Measurements from ENCODE around the gene TMEM187. TPM values are rescaled to one million over a fixed set of nuclear protein-coding genes. Genes with fewer than 3 reads are reported as not detected.
"Not testable (repeated sequence)": the region's sequence is repeated elsewhere in the genome, so short reads cannot be mapped to it uniquely, and the experiment has no call there.

Gene TMEM187
- total RNA-seq, 1 donor from 2014 or later, result 10.6 TPM

DNA sequence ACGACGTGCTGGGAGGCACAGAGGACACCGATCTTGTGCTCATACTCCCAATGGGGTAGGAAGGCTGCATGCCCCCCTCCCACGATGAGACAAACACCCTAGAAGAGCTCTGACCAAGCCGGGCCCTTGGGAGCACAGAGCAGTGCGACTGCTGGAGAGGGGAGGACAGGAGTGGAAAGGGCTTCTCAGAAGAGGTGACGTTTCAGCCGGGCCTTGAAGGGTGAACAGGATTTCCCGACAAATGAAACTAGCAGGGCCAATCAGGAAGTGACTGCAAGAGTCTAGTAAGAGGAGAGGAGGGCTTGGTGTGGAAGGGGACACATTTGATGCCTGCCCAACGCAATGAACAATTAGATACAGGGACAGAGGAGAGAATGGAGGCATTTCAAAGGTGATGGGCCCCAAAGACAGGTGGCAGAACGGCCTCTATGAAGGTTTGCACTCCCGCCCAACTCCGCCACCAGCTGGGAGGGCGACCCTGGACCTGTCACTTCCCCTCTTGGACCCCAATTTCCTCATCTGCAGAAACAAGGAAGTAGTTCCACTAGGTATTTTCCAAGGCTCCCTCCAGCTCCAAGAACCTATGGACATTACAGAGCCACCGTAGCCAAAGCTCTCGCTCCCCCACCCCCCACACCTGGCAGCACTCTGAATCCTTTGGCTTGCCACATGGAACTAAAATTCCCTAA is 4.9 kb upstream of the TMEM187 start:
- DNase-seq (ENCODE audit: low spot score), result no peak
- intact Hi-C loops (cut with DNase I), result no loop called here

DNA sequence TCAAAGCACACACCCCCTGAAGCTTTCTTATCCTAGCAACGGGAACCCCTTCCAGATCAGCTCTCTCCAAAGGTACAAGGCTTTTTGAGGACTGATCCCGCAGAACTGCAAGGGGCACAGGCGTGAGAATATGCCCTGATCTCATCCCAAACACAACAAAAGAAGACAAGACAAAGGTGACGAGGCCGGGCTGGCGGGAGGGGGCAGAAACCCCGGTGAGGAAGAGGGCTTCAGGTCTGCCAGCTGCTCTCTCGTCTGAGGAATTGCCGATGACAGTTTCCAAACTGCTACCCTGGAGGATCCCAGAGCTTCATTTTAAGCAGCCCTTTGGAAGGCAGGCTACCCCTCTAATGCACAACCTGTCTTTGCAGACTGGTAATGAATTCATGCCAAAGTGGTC is 4.3 kb upstream of the TMEM187 start:
- DNase-seq (ENCODE audit: low spot score), result no peak
- intact Hi-C loops (cut with DNase I), result no loop called here

DNA sequence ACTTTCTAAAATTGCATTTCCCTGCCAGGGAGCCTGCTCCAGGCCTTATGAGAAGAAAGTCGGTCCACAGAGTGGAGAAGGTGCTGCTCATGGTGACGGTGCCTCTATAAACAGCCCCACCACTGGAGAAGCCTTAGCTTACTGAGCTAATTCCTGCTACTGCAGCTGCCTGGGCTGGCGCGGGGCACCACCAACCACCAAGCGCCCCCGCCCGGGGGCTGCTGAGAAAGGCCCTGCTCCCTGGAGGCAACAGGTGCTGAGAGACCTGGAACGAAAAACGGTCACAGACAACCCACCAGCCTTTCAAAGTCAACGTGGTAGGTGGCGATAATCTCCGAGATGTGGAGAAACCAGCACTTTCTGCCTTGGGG is 3.8 kb upstream of the TMEM187 start:
- intact Hi-C loops (cut with DNase I), result no loop called here
- no peak for DNase-seq (ENCODE audit: low spot score)

DNA sequence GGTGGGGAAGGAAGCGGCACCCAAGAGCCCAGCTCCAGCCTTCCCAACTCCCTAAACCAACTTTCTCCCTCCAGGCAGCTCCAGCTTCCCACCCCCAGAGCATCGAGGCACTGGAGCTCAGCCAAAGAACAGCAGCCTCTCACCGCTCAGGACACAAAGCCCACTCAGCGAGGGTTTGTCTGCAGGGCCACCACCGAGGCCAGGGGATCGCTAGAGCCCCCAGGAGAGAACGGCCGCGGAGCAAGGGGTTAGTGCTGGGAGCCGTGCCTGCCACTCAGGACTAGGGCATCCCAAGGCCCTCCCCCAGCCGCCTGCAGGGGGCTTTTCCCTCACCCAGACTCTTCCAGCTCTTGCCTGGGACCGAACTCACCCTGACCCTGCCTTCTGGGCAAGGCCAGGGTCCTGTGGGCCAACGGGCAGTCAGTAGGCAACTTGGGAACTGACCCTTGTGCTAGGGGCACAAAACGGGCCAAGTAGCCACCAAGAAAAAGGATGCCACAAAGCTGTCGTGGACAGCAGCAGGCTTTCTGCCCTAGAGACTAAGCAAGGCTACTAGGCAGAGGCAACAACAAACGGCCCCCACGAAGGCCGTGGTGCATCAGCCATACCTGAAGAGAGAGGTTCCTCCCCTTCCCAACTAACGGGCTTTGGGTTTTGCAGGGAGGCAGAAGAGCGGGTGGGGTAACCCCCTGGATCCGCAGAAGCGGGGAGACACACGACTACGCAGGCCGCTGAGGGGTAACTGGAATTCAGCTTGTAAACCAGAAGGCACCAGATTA is 3.2 kb upstream of the TMEM187 start:
- DNase-seq (ENCODE audit: low spot score), result no peak
- intact Hi-C loops (cut with DNase I), result no loop called here

DNA sequence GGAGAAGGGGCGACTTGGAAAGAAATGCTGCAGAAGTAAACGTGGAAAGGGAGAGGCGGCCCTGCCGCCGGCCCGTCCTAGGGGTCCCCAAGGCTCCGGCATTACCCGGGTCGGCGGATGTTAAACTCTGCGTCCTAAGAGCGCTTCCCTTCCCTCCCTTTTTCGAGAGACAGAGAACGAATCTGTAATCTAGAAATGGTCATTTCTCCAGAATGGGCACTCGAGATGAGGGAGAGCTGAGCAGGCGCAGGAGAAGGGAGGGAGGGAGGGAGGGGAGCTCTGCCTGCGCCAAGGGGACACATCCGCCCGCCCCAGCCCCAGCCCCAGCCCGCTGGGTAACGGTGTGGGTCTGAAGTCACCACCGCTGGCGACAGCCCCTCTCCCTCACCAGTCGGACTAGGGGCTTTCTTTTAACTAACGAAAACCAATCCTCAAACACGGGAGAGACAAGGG is 2.6 kb upstream of the TMEM187 start:
- no peak for DNase-seq (ENCODE audit: low spot score)
- intact Hi-C loops (cut with DNase I), result loop anchor here (2.0 to 10.0 kb wide), 2 partner anchors 35 to 405 kb away; partner anchors contain the start of genes EMD, FLNA and NAA10

DNA sequence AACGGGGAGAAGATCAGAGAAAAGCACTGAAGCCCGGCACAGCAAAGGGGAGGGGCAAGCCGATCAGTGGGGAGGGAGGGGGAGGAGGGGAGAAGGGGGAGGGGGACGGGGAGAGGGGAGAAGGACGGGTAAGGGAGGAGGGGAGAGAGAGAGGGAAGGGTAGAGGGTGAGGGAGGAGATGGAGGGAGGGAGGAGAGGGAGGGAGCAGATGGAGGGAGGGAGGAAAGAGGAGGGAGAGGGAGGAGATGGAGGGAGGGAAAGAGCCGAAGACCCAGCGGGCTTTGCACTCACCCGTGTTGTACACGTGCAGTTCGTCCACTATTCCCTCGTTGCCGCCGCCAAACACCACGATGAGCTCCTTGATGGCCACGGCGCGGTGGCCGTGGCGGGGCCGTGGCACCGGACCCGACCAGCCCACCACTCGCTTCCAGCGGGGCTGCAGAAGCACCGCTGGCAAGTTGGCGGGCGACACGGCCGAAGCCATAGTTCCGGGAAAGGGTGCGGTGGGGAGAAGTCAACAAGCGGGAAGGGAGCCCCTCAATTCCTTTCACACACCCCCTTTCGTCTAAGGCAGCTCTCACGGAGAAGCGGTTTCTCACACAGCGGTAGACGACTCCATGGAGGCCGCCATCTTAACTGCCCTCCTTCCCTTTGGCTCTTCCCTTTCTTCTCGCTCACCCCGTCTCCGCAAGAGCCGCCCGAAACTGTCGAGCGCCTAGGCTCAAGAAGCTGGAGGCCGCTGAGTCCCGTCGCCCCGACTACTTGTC is 2.0 kb upstream of the TMEM187 start:
- intact Hi-C loops (cut with DNase I), result loop anchor here (2.0 to 10.0 kb wide), 2 partner anchors 36 to 404 kb away; partner anchors contain the start of genes EMD, FLNA and NAA10
- DNase-seq (ENCODE audit: low spot score), result no peak

DNA sequence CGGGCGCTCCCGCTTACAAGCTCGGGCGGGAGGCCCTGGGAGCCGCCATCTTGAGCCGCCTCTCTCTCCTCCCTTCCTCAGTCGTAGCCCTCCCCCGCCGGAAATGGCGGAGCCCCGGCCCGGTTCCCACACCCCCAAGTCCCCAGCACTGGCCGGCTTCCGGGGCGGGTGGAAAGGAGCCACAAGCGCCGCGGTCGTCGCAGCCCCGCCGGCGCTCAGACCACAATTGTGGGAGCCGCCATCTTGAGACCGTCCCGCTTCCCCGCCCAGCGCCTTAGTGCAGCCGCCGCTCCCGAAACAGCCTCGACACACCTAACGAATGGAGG is 1.5 kb upstream of the TMEM187 start:
- intact Hi-C loops (cut with DNase I), result loop anchor here (2.0 to 10.0 kb wide), 2 partner anchors 36 to 404 kb away; partner anchors contain the start of genes EMD, FLNA and NAA10
- peak; percentile 97 for DNase-seq (ENCODE audit: low spot score)

DNA sequence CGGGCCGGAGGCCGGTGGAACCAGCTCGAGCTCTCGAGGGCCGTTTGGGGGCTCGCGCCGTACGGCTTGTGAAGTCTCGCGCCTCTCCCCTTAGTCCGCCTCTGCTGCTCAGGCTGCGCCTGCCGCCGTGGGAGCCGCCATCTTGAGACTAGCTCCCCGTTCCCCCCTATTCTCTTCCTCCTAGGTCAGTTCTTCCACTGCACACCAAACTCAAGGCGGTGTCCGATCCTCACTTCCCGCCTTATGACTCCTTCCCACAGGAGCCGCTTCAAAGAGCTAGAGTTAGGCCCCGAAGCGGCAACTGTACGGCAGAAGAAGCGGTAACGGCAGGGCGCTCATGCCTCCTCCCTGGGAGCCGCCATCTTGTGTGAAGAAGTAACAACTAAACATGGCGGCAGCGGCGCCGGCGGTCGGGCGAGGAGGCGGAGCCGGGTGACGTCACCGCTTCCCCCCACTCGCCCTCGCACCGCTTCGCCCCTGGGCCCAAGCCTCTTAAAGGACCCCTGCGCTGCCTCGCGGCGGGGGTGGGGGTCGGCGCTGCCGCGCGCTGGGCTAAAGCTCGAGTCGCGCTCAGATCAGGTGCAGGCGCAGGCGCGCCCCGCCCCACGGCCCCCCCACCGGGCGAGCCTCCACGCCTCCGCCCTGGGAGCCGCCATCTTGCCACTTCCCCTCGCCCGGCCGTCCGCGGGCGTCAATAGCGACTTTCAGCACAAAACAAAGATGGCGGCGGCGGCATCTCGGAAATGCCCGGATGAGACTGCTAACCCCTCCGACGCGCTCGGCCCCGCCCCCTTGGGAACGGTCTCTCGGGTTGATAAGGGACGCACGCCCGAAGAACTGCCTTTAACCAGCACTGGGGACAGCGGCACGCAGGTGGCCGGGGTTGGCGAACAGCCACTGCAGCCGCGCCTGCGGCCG is 845 bp upstream of the TMEM187 start, which contains the start of gene HCFC1:
HCFC1 (minus strand) TSS at position 369 of the 918 bp plus-strand sequence. CDS start 978 bp downstream, outside the sequence.
- intact Hi-C loops (cut with DNase I), result loop anchor here (2.0 to 10.0 kb wide), 2 partner anchors 37 to 403 kb away; partner anchors contain the start of genes EMD, FLNA and NAA10
- peak; percentile 97 for DNase-seq (ENCODE audit: low spot score)

DNA sequence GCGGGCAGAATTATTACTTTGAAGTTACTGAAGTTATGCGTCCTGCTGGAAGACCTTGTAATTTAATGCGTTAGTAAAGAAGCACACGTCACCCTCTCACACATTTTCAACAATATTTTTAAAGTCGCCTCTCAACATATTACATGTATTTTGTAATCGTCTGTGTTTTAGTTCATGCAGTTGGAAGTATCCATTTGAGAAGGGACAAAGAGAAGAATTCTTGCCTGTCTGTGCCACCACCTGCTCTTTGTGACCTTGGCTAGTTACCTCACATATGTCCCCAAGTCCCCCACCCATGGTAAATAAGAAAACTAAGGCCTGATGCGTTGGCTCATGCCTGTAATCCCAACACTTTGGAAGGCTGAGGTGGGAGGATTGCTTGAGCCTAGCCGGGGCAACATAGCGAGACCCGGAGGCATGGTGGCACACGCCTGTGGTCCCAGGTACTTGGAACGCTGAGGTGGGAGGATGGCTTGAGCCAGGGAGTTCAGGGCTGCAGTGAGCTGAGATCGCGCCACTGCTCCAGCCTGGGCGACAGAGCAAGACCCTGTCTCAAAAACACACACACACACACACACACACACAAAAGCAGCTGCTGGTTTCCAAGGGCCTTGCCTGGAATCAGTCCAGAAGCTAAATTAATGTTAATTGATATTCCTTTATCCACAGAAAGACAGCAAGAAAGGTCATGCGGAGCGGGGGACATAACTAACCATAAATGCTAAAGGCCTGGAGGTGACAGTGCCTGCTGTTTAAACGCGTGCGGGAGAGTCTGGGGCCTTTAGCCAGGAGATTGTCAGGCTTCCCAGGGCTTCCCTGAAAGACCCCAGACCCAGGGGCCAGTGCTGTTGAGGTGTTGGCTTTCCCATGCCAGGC is 811 bp downstream of the TMEM187 start:
- DNase-seq (ENCODE audit: low spot score), result no peak
- intact Hi-C loops (cut with DNase I), result loop anchor here (10.0 kb wide), 1 partner anchor 401 kb away; the partner anchor contains the start of genes EMD and FLNA

DNA sequence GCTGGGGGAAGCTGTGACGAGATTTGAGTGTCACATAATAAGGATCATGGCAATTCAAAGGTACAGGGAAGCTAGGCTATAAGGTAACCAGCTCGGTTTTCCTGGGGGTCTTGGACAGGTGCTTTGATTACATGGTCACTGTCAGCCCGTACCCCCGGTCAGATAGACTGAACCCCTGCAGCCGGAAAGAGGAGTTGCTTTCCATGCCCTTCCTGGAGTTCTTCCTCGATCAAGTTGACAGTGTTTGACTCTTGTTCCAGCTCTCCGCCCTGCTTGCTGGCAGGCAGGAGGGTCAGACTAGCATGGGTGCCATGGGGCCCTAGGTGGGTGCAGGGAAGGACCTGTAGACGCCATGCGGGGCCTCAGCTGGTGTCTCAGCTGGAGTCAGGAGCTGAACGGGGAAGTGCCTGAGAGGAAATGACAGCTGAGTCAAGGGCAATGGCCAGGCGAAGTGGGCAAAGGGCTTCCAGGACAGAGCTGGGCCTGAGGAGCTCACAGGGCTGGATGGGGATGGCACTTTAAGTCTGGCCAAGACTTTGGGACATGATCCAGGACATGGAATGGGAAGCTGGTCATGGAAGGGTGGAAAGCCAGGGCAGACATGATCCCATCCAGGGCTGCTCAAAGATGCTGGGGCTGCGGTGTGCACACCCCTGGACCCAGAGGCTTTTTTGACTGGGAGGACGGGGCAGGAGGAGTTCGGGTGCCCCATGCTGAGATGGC is 1.6 kb downstream of the TMEM187 start:
- DNase-seq (ENCODE audit: low spot score), result no peak
- intact Hi-C loops (cut with DNase I), result loop anchor here (10.0 kb wide), 1 partner anchor 401 kb away; the partner anchor contains the start of genes EMD and FLNA

DNA sequence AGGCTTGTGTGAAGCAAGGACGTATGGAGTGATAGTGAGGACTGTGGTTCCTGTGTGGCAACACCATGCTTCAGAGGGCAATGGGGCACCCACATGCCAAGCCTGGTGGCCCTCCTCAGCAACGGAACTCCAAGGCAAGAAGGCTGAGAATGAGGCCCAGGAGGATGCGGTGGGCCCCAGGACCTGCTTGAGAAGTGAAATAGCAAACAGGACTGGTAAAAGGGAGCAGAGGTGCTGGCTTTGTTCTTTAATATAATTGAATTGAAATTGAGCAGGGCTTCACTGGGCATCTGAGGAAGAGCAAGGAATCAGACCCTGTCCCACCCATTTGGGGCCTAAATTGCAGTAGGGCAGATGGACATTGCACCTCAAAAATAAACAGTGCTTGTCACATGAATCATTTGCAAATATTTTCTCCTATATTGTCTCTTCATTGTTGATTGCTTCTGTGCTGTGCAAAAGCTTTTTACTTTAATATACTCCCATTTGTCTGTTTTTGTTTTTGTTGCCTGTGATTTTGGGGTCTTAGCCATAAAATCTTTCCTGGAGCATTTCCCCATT is 2.3 kb downstream of the TMEM187 start:
- DNase-seq (ENCODE audit: low spot score), result no peak
- intact Hi-C loops (cut with DNase I), result loop anchor here (10.0 kb wide), 1 partner anchor 400 kb away; the partner anchor contains the start of genes EMD and FLNA

DNA sequence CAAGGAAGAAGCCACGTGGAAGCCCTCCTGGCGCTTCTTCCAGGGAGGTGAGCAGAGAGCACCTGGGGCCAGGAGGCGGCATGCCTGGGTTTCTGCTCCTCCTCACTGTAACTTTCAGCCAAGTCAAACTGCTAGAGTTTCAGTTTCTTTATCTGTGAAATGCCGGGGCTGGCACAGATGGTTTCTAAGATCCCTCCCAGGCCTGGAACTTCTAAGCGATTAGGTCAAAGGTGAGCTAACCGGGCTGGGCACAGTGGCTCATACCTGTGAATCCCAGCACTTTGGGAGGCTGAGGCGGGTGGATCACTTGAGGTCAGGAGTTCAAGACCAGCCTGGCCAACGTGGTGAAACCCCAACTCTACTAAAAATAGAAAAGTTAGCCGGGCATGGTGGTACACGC is 7.8 kb downstream of the TMEM187 start:
- intact Hi-C loops (cut with DNase I); DNase-seq (ENCODE audit: low spot score): not testable (repeated sequence)

DNA sequence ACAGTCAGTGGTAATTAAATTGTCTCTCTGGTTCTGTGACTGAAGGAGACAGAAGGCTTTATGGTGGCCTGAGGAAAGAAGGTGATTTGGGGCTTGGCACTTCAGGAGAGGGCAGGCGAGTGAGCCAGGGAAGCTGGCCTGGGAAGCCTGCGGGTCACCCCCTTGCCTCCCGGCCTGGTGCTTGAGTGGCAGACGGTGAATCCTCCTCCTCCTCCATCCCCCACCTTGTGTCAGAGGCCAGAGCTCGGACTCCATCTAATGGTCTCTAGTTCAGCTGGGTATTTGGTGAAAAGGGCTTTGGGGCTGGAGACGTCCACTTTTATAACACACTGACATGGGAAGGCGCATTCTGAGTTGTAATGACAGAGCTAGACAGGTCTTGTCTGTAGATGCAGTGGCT is 8.7 kb downstream of the TMEM187 start:
- intact Hi-C loops (cut with DNase I), result no loop called here
- no peak for DNase-seq (ENCODE audit: low spot score)

DNA sequence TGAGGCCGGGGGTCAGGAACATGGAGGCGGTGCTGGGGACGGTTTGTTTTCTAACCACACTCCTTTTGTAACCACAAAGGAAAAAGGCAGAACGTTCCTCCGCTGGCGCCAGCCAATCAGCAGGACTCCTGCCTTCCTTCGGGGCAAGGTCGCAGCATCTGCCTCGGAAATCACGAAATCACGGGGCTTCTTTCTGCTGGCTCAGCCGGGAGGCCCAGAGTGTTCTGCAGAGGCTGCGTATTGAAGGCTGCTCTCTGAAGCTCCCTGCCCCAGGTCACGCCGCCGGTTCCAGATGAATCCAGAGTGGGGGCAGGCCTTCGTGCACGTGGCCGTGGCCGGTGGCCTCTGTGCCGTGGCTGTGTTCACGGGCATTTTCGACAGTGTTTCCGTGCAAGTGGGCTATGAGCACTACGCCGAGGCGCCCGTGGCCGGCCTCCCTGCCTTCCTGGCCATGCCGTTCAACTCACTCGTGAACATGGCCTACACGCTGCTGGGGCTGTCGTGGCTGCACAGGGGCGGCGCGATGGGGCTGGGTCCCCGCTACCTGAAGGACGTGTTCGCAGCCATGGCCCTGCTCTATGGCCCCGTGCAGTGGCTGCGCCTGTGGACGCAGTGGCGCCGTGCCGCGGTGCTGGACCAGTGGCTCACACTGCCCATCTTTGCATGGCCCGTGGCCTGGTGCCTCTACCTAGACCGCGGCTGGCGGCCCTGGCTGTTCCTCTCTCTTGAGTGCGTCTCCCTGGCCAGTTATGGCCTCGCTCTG is 9.4 kb downstream of the TMEM187 start:
- DNase-seq (ENCODE audit: low spot score), result no peak
- intact Hi-C loops (cut with DNase I), result no loop called here

DNA sequence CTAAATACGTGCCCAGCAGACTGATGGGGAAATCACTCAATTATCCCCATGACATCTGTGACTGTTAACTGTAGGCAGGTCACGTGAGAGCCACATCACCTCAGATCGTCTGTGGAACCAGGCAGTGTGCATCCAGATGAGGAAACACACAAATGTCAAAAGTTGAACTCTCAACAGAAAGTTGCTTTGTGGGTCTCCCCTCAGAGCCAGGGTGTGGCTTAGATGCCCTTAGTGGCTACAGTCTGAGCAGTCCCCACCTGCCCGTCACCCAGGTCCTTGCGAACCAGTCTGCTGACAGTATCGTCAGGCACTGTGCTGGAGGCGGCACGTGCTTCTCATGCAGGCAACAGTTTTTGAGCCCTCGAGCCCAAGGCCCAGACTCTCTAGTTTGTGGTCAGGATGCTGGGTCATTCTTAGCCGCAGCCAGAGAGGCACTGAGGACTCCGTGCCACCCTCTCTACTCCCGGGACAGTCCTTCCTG is 10.8 kb downstream of the TMEM187 start:
- intact Hi-C loops (cut with DNase I), result no loop called here

More for the DNA sequence above, 10.8 kb downstream of the TMEM187 start:
- DNase-seq (ENCODE audit: low spot score), result no peak

Data from cardiac septum (tissue), 1 donor.